Panc1 (cell line): Measurements from ENCODE around the gene ACOXL. TPM values are rescaled to one million over a fixed set of nuclear protein-coding genes. Genes with fewer than 3 reads are reported as not detected.

Source experiments
- ATAC-seq: fragments of 200-7000 bp; cut with Tn5 transposase; 2 replicates; pipeline ENCODE4 v1.9.1; 2020; ENCODE audit warnings: mild to moderate bottlenecking, moderate library complexity
- BruUV-seq: library from RNA; stranded (reverse); fragments of 400-500 nt; replicated peaks from 2 replicates; lab custom pipeline; 2021; lab: Mats Ljungman, UMichigan
- CTCF ChIA-PET: fragments of 300-600 bp; sonication (Branson Sonifier 250); formaldehyde crosslinking; loops from one replicate; lab custom pipeline; 2022; ENCODE audit warnings: antibody characterized with exemption; lab: Charles Lee
- POLR2A ChIA-PET: fragments of 300-600 bp; sonication (Branson Sonifier 250); formaldehyde crosslinking; loops from one replicate; lab custom pipeline; 2022; ENCODE audit warnings: antibody characterized with exemption; lab: Charles Lee
- DNase-seq: peaks from one replicate; pipeline ENCODE4 v3.0.0-alpha.2; 2010; ENCODE audit warnings: low read depth, low spot score
- H3K27ac ChIP-seq: 2 replicates; pipeline ENCODE4 v1.5.1; 2011; ENCODE audit warnings: mild to moderate bottlenecking, low read length, inconsistent platforms
- H3K27me3 ChIP-seq: fragments of 200-500 bp; sonication (Bioruptor generic); 2 replicates; pipeline ENCODE4 v1.6.0; 2014; ENCODE audit warnings: low read length, inconsistent platforms; ENCODE audit not compliant: control insufficient read depth, insufficient read depth
- H3K36me3 ChIP-seq: fragments of 200-500 bp; sonication (Bioruptor generic); 2 replicates; pipeline ENCODE4 v1.5.1; 2014; ENCODE audit warnings: inconsistent platforms, mild to moderate bottlenecking, low read length, moderate library complexity; ENCODE audit not compliant: control insufficient read depth, insufficient read depth
- H3K4me1 ChIP-seq: 2 replicates; pipeline ENCODE4 v1.5.1; 2011; ENCODE audit warnings: inconsistent platforms, mild to moderate bottlenecking, low read length, moderate library complexity; ENCODE audit not compliant: control insufficient read depth, insufficient read depth
- H3K4me3 ChIP-seq, 2 experiments: 2 replicates each; pipeline ENCODE4 v1.5.1; 2011 to 2012; ENCODE audit warnings: low read depth in 2 of 2, low read length in 2 of 2, mild to moderate bottlenecking in 2 of 2, inconsistent platforms in 1 of 2, moderate library complexity in 1 of 2
- H3K9me3 ChIP-seq: fragments of 200-500 bp; sonication (Bioruptor generic); 2 replicates; pipeline ENCODE4 v1.5.1; 2014; ENCODE audit warnings: low read depth, mild to moderate bottlenecking, inconsistent platforms, low read length, moderate library complexity; ENCODE audit not compliant: control insufficient read depth, insufficient read depth
- POLR2AphosphoS5 ChIP-seq: IDR thresholded peaks from 2 replicates; pipeline ENCODE4 v1.6.1; 2012; ENCODE audit warnings: mild to moderate bottlenecking, low read depth, low read length, moderate library complexity
- SIN3A ChIP-seq: IDR thresholded peaks from 2 replicates; pipeline ENCODE4 v1.6.1; 2012; ENCODE audit warnings: low read depth, mild to moderate bottlenecking, low read length, moderate library complexity, borderline replicate concordance; ENCODE audit not compliant: insufficient read depth
- TCF7L2 ChIP-seq: IDR thresholded peaks from 2 replicates; pipeline ENCODE4 v1.6.1; 2011; ENCODE audit warnings: mild to moderate bottlenecking, low read depth, low read length, inconsistent platforms
- in situ Hi-C: cut with HindIII; loops from 2 replicates; pipeline ENCODE4 v1.10.0; 2016; ENCODE audit warnings: low sequenced_read_pairs, low pct_unique_long_range_greater_than_20kb
- intact Hi-C: fragments of 100-400 bp; cut with micrococcal nuclease; formaldehyde crosslinking; loops from one replicate; pipeline ENCODE4 v1.10.0; 2022; ENCODE audit not compliant: unreplicated experiment
- total RNA-seq: library from RNA; stranded (reverse); gene quantifications from one replicate; pipeline ENCODE4 v1.2.1, GENCODE V29; 2021; ENCODE audit not compliant: unreplicated experiment
- TF ChIP-seq, protein P1 (sequence below): fragments of 450-650 bp; IDR thresholded peaks from 2 replicates; pipeline ENCODE4 v1.5.1; 2017; ENCODE audit warnings: mild to moderate bottlenecking
- TF ChIP-seq, protein P2 (sequence below), 2 experiments: IDR thresholded peaks; 2 replicates each; pipeline ENCODE4 v1.6.1; 2011 to 2012; ENCODE audit warnings: low read depth in 2 of 2, control low read depth in 1 of 2, low read length in 1 of 2, mild to moderate bottlenecking in 1 of 2, moderate library complexity in 1 of 2; ENCODE audit not compliant: insufficient read depth in 1 of 2

ACOXL gene
- total RNA-seq, 1 experiment from 2014 or later: 4.9 TPM

DNA sequence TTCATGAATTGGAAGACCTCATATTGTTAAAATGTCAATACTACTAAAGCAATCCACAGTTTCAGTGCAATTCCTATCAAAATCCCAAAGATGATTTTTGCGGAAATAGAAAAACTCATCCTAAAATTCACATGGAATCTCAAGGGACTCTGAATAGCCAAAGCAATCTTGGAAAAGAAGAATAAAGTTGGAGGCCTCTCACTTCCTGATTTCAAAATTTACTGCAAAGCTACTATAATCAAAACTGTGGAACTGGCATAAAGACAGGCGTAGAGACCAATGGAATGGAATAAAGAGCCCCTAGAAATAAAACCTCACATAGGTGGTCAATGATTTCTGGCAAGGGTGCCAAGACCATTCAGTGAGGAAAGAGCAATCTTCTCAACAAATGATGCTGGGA, 42.3 kb downstream of the ACOXL start:
- ATAC-seq (no peak), DNase-seq (no peak)
- POLR2A ChIA-PET: no interaction called here
- TF ChIP-seq TCF7L2 (no peak), SIN3A (no peak), POLR2AphosphoS5 (no peak)
- CTCF ChIA-PET: no interaction called here
- in situ Hi-C loops: no loop called here
- Histone ChIP-seq H3K9me3 (no peaks in the 10 kb centered on the region), H3K27me3 (peaks cover 3% of the 10 kb centered on the region; the same call in 1 of the 2 replicates), H3K36me3 (no peaks in the 10 kb centered on the region), H3K4me1 (0 out of 2 replicates have a peak, but pooled peaks cover 3% of the 10 kb centered on the region), H3K27ac (no peak overlapping the region), H3K4me3 (no peak overlapping the region)
- no TSS peak for BruUV-seq
- intact Hi-C loops: no loop called here

- no peaks in the 10 kb centered on the region for H3K9me3 ChIP-seq
- H3K4me1 ChIP-seq: no peaks in the 10 kb centered on the region
- no peak for DNase-seq
- ChIA-PET CTCF (no interaction called here), POLR2A (no interaction called here)
- intact Hi-C loops (no loop called here), in situ Hi-C loops (no loop called here)
- no peak overlapping the region for H3K4me3 ChIP-seq
- BruUV-seq: no TSS peak
- peaks cover 10% of the 10 kb centered on the region for H3K27me3 ChIP-seq
- TF ChIP-seq POLR2AphosphoS5: no peak
- no peak for TF ChIP-seq SIN3A
- TF ChIP-seq TCF7L2: no peak
- TF ChIP-seq, protein P1, sequence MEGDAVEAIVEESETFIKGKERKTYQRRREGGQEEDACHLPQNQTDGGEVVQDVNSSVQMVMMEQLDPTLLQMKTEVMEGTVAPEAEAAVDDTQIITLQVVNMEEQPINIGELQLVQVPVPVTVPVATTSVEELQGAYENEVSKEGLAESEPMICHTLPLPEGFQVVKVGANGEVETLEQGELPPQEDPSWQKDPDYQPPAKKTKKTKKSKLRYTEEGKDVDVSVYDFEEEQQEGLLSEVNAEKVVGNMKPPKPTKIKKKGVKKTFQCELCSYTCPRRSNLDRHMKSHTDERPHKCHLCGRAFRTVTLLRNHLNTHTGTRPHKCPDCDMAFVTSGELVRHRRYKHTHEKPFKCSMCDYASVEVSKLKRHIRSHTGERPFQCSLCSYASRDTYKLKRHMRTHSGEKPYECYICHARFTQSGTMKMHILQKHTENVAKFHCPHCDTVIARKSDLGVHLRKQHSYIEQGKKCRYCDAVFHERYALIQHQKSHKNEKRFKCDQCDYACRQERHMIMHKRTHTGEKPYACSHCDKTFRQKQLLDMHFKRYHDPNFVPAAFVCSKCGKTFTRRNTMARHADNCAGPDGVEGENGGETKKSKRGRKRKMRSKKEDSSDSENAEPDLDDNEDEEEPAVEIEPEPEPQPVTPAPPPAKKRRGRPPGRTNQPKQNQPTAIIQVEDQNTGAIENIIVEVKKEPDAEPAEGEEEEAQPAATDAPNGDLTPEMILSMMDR: no peak
- TF ChIP-seq, protein P2, sequence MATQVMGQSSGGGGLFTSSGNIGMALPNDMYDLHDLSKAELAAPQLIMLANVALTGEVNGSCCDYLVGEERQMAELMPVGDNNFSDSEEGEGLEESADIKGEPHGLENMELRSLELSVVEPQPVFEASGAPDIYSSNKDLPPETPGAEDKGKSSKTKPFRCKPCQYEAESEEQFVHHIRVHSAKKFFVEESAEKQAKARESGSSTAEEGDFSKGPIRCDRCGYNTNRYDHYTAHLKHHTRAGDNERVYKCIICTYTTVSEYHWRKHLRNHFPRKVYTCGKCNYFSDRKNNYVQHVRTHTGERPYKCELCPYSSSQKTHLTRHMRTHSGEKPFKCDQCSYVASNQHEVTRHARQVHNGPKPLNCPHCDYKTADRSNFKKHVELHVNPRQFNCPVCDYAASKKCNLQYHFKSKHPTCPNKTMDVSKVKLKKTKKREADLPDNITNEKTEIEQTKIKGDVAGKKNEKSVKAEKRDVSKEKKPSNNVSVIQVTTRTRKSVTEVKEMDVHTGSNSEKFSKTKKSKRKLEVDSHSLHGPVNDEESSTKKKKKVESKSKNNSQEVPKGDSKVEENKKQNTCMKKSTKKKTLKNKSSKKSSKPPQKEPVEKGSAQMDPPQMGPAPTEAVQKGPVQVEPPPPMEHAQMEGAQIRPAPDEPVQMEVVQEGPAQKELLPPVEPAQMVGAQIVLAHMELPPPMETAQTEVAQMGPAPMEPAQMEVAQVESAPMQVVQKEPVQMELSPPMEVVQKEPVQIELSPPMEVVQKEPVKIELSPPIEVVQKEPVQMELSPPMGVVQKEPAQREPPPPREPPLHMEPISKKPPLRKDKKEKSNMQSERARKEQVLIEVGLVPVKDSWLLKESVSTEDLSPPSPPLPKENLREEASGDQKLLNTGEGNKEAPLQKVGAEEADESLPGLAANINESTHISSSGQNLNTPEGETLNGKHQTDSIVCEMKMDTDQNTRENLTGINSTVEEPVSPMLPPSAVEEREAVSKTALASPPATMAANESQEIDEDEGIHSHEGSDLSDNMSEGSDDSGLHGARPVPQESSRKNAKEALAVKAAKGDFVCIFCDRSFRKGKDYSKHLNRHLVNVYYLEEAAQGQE (IDR thresholded peaks at IDR 0.05; ENCODE audit: insufficient read depth in 1 of 2, low read depth in 2 of 2, low read length in 1 of 2): no peak
- no peak; the same call in 1 of the 2 replicates for ATAC-seq
- H3K27ac ChIP-seq: no peak overlapping the region
- no peaks in the 10 kb centered on the region for H3K36me3 ChIP-seq
Measured at GRCh38 chr2:110777531-110778311, 45.3 kb downstream of the ACOXL start.

- H3K27ac ChIP-seq: no peak overlapping the region
- H3K4me3 ChIP-seq: no peak overlapping the region
- no peak for ATAC-seq
- peaks cover 10% of the 10 kb centered on the region for H3K27me3 ChIP-seq
- BruUV-seq: no TSS peak
- H3K4me1 ChIP-seq: no peaks in the 10 kb centered on the region
- intact Hi-C loops (no loop called here), in situ Hi-C loops (no loop called here)
- H3K36me3 ChIP-seq: no peaks in the 10 kb centered on the region
- TF ChIP-seq, protein P2 (IDR thresholded peaks at IDR 0.05; ENCODE audit: insufficient read depth in 1 of 2, low read depth in 2 of 2, low read length in 1 of 2): no peak
- DNase-seq: no peak
- POLR2A ChIA-PET: no interaction called here
- CTCF ChIA-PET: no interaction called here
- no peaks in the 10 kb centered on the region for H3K9me3 ChIP-seq
Measured at GRCh38 chr2:110780461-110780860, 48.1 kb downstream of the ACOXL start.
